HAP-1 (cell line): ENCODE data around the gene LURAP1L.

Source experiments
- DNase-seq, 2 experiments: peaks; one replicate each; pipeline ENCODE4 v3.0.0-alpha.2; 2016 to 2020; ENCODE audit warnings: low spot score in 2 of 2
- H3K27me3 ChIP-seq: fragments of 250-450 bp; sonication (Bioruptor Pico); 2 replicates; pipeline ENCODE4 v1.5.1; 2020; ENCODE audit warnings: low read depth, mild to moderate bottlenecking, moderate library complexity
- H3K36me3 ChIP-seq: fragments of 250-450 bp; sonication (Bioruptor Pico); replicated peaks from 2 replicates; pipeline ENCODE4 v1.5.1; 2020; ENCODE audit warnings: mild to moderate bottlenecking
- H3K4me1 ChIP-seq: fragments of 250-450 bp; sonication (Bioruptor Pico); 2 replicates; pipeline ENCODE4 v1.5.1; 2020; ENCODE audit warnings: mild to moderate bottlenecking
- H3K4me3 ChIP-seq: fragments of 250-450 bp; sonication (Bioruptor Pico); 2 replicates; pipeline ENCODE4 v1.5.1; 2020; ENCODE audit warnings: mild to moderate bottlenecking, moderate library complexity
- H3K9me3 ChIP-seq: fragments of 250-450 bp; sonication (Bioruptor Pico); 2 replicates; pipeline ENCODE4 v1.5.1; 2020; ENCODE audit warnings: mild to moderate bottlenecking, moderate library complexity
- in situ Hi-C: fragments of 300-500 bp; cut with MboI; formaldehyde crosslinking; loops from 3 replicates; pipeline ENCODE4 v1.14.3; 2020; ENCODE audit warnings: low sequenced_read_pairs, inconsistent platforms, mixed read lengths

LURAP1L gene

GRCh38 chr9:12774861-12775678 is at the start of gene LURAP1L:
Gene LURAP1L (plus strand): TSS chr9:12775020. CDS start chr9:12775716, 696 bp downstream.
- Histone ChIP-seq H3K9me3 (no peaks in the 10 kb centered on the region; the same call in 1 of the 2 replicates), H3K27me3 (peaks cover 16% of the 10 kb centered on the region), H3K4me1 (no peaks in the 10 kb centered on the region; the same call in 1 of the 2 replicates), H3K36me3 (no peaks in the 10 kb centered on the region), H3K4me3 (peak within 1 kb of the TSS; percentile 43)
- peak; percentile 58 to 64 for DNase-seq
- in situ Hi-C loops = no loop called here

- in situ Hi-C loops = no loop called here
- Histone ChIP-seq H3K27me3 (no peaks in the 10 kb centered on the region; the same call in 1 of the 2 replicates), H3K4me3 (no peak overlapping the region), H3K9me3 (no peaks in the 10 kb centered on the region), H3K4me1 (no peaks in the 10 kb centered on the region), H3K36me3 (no peaks in the 10 kb centered on the region)
- DNase-seq = no peak
Observed at GRCh38 chr9:12726795-12727194, 48.0 kb upstream of the LURAP1L start.

- no peak overlapping the region for H3K4me3 ChIP-seq
- H3K9me3 ChIP-seq = no peaks in the 10 kb centered on the region
- no peaks in the 10 kb centered on the region for H3K4me1 ChIP-seq
- no peaks in the 10 kb centered on the region for H3K27me3 ChIP-seq
- in situ Hi-C loops = no loop called here
- no peak for DNase-seq
- H3K36me3 ChIP-seq = no peaks in the 10 kb centered on the region
Observed at GRCh38 chr9:12730198-12730597, 44.6 kb upstream of the LURAP1L start.

GRCh38 chr9:12730927-12731326 is 43.9 kb upstream of the LURAP1L start:
- in situ Hi-C loops = no loop called here
- H3K27me3 ChIP-seq = no peaks in the 10 kb centered on the region
- H3K4me3 ChIP-seq = no peak overlapping the region
- H3K36me3 ChIP-seq = no peaks in the 10 kb centered on the region
- H3K9me3 ChIP-seq = no peaks in the 10 kb centered on the region
- no peak for DNase-seq
- H3K4me1 ChIP-seq = no peaks in the 10 kb centered on the region

- no peak for DNase-seq
- no peak overlapping the region for H3K4me3 ChIP-seq
- in situ Hi-C loops = no loop called here
- no peaks in the 10 kb centered on the region for H3K27me3 ChIP-seq
- H3K4me1 ChIP-seq = no peaks in the 10 kb centered on the region
- H3K36me3 ChIP-seq = no peaks in the 10 kb centered on the region
- no peaks in the 10 kb centered on the region for H3K9me3 ChIP-seq
Observed at GRCh38 chr9:12732971-12733370, 41.8 kb upstream of the LURAP1L start.

GRCh38 chr9:12735665-12736064 is 39.2 kb upstream of the LURAP1L start:
- no peaks in the 10 kb centered on the region for H3K36me3 ChIP-seq
- no peak overlapping the region for H3K4me3 ChIP-seq
- H3K4me1 ChIP-seq = no peaks in the 10 kb centered on the region; the same call in 1 of the 2 replicates
- in situ Hi-C loops = no loop called here
- H3K27me3 ChIP-seq = no peaks in the 10 kb centered on the region
- no peak for DNase-seq
- no peaks in the 10 kb centered on the region for H3K9me3 ChIP-seq

GRCh38 chr9:12737871-12738270 is 36.9 kb upstream of the LURAP1L start:
- Histone ChIP-seq H3K36me3 (no peaks in the 10 kb centered on the region), H3K4me1 (no peaks in the 10 kb centered on the region; the same call in 1 of the 2 replicates), H3K4me3 (no peak overlapping the region), H3K9me3 (no peaks in the 10 kb centered on the region), H3K27me3 (no peaks in the 10 kb centered on the region)
- in situ Hi-C loops = no loop called here
- no peak for DNase-seq

GRCh38 chr9:12739014-12739652 is 35.7 kb upstream of the LURAP1L start:
- in situ Hi-C loops = no loop called here
- no peak for DNase-seq

GRCh38 chr9:12740845-12741244 is 34.0 kb upstream of the LURAP1L start:
- in situ Hi-C loops = no loop called here
- Histone ChIP-seq H3K9me3 (no peaks in the 10 kb centered on the region), H3K4me3 (no peak overlapping the region), H3K4me1 (no peaks in the 10 kb centered on the region; the same call in 1 of the 2 replicates), H3K27me3 (no peaks in the 10 kb centered on the region), H3K36me3 (no peaks in the 10 kb centered on the region)
- no peak for DNase-seq

More at GRCh38 chr9:12739014-12739652, 35.7 kb upstream of the LURAP1L start:
- H3K27me3 ChIP-seq = no peaks in the 10 kb centered on the region
- no peak overlapping the region for H3K4me3 ChIP-seq
- no peaks in the 10 kb centered on the region; the same call in 1 of the 2 replicates for H3K4me1 ChIP-seq
- H3K9me3 ChIP-seq = no peaks in the 10 kb centered on the region
- no peaks in the 10 kb centered on the region for H3K36me3 ChIP-seq

- H3K27me3 ChIP-seq = no peaks in the 10 kb centered on the region
- DNase-seq = no peak
- in situ Hi-C loops = no loop called here
Observed at GRCh38 chr9:12748016-12748415, 26.8 kb upstream of the LURAP1L start.

GRCh38 chr9:12748954-12749353 is 25.9 kb upstream of the LURAP1L start:
- Histone ChIP-seq H3K9me3 (no peaks in the 10 kb centered on the region), H3K4me3 (no peak overlapping the region), H3K36me3 (no peaks in the 10 kb centered on the region), H3K4me1 (no peaks in the 10 kb centered on the region), H3K27me3 (no peaks in the 10 kb centered on the region)
- in situ Hi-C loops = no loop called here
- no peak for DNase-seq

More at GRCh38 chr9:12748016-12748415, 26.8 kb upstream of the LURAP1L start:
- no peaks in the 10 kb centered on the region for H3K4me1 ChIP-seq
- H3K9me3 ChIP-seq = no peaks in the 10 kb centered on the region
- H3K4me3 ChIP-seq = no peak overlapping the region
- no peaks in the 10 kb centered on the region for H3K36me3 ChIP-seq

GRCh38 chr9:12753931-12754330 is 20.9 kb upstream of the LURAP1L start:
- no peaks in the 10 kb centered on the region for H3K4me1 ChIP-seq
- H3K4me3 ChIP-seq = no peak overlapping the region
- no peaks in the 10 kb centered on the region for H3K36me3 ChIP-seq
- in situ Hi-C loops = no loop called here
- no peaks in the 10 kb centered on the region for H3K9me3 ChIP-seq
- 0 out of 2 replicates have a peak, but pooled peaks cover 2% of the 10 kb centered on the region for H3K27me3 ChIP-seq
- no peak for DNase-seq

GRCh38 chr9:12759761-12760160 is 15.1 kb upstream of the LURAP1L start:
- Histone ChIP-seq H3K9me3 (no peaks in the 10 kb centered on the region), H3K4me3 (no peak overlapping the region), H3K36me3 (no peaks in the 10 kb centered on the region), H3K4me1 (peaks cover 6% of the 10 kb centered on the region; the same call in 1 of the 2 replicates), H3K27me3 (0 out of 2 replicates have a peak, but pooled peaks cover 3% of the 10 kb centered on the region)
- DNase-seq = no peak
- in situ Hi-C loops = no loop called here

GRCh38 chr9:12760758-12761157 is 14.1 kb upstream of the LURAP1L start:
- in situ Hi-C loops = no loop called here
- H3K27me3 ChIP-seq = 0 out of 2 replicates have a peak, but pooled peaks cover 3% of the 10 kb centered on the region
- H3K4me3 ChIP-seq = no peak overlapping the region
- H3K36me3 ChIP-seq = no peaks in the 10 kb centered on the region
- no peak for DNase-seq
- peaks cover 6% of the 10 kb centered on the region; the same call in 1 of the 2 replicates for H3K4me1 ChIP-seq
- H3K9me3 ChIP-seq = no peaks in the 10 kb centered on the region
